ENCODE measurements around the gene PCSK6. TPM values are rescaled to one million over a fixed set of nuclear protein-coding genes. Genes with fewer than 3 reads are reported as not detected.

The PCSK6 gene
- total RNA-seq, 1 experiment from 2014 or later = 3.7 TPM

GRCh38 chr15:101490922-101491733, 1.6 kb upstream of the PCSK6 start:
- Histone ChIP-seq H3K36me3 (ENCODE audit: low read depth, low read length) (no peaks in the 10 kb centered on the region), H4K20me1 (ENCODE audit: low read length) (no peaks in the 10 kb centered on the region), H3K4me2 (ENCODE audit: low read length) (no peak overlapping the region), H3K9me2 (replicated peaks; ENCODE audit: low read length) (no peaks in the 10 kb centered on the region), H3K27ac (ENCODE audit: low read length) (no peak overlapping the region), H3F3A (ENCODE audit: low read length, unreplicated experiment) (no peaks in the 10 kb centered on the region), H3K9me3 (ENCODE audit: low read length) (no peaks in the 10 kb centered on the region), H3K27me3 (ENCODE audit: low read length) (peaks cover 22% of the 10 kb centered on the region), H2AFZ (ENCODE audit: low read length) (no peak overlapping the region), H3K4me1 (ENCODE audit: insufficient read depth, low read length) (no peaks in the 10 kb centered on the region), H3K4me3 (ENCODE audit: low read length) (no peak overlapping the region), H3K79me2 (ENCODE audit: low read length) (no peaks in the 10 kb centered on the region), H3K9ac (ENCODE audit: low read length) (no peak overlapping the region)
- no TSS peak for BruUV-seq (replicated peaks)
- ChIA-PET CTCF (no interaction called here), POLR2A (ENCODE audit: unreplicated experiment) (no interaction called here)
- intact Hi-C loops (cut with micrococcal nuclease) = no loop called here
- peak; percentile 12 for DNase-seq
- TF ChIP-seq CTCF (conservative IDR thresholded peaks at IDR 0.05; ENCODE audit: low read depth, low read length) (no peak), EZH2phosphoT487 (IDR thresholded peaks at IDR 0.05; ENCODE audit: borderline replicate concordance, low read length) (no peak), EZH2 (IDR thresholded peaks at IDR 0.05; ENCODE audit: low read length, unreplicated experiment) (no peak)
- ATAC-seq = no peak

- ATAC-seq = no peak
- no peaks in the 10 kb centered on the region for H3K4me1 ChIP-seq (ENCODE audit: insufficient read depth, low read length)
- H3K9me2 ChIP-seq (replicated peaks; ENCODE audit: low read length) = no peaks in the 10 kb centered on the region
- no peaks in the 10 kb centered on the region for H3K36me3 ChIP-seq (ENCODE audit: low read depth, low read length)
- H3K79me2 ChIP-seq (ENCODE audit: low read length) = no peaks in the 10 kb centered on the region
- ChIA-PET CTCF (no interaction called here), POLR2A (ENCODE audit: unreplicated experiment) (no interaction called here)
- no peak for DNase-seq
- no peaks in the 10 kb centered on the region for H4K20me1 ChIP-seq (ENCODE audit: low read length)
- H3K9me3 ChIP-seq (ENCODE audit: low read length) = no peaks in the 10 kb centered on the region
- H3K4me2 ChIP-seq (ENCODE audit: low read length) = no peak overlapping the region
- no peak overlapping the region for H3K4me3 ChIP-seq (ENCODE audit: low read length)
- H3K9ac ChIP-seq (ENCODE audit: low read length) = no peak overlapping the region
- H3K27me3 ChIP-seq (ENCODE audit: low read length) = peaks cover 24% of the 10 kb centered on the region
- H2AFZ ChIP-seq (ENCODE audit: low read length) = no peak overlapping the region
- no TSS peak for BruUV-seq (replicated peaks)
- no peaks in the 10 kb centered on the region for H3F3A ChIP-seq (ENCODE audit: low read length, unreplicated experiment)
- intact Hi-C loops (cut with micrococcal nuclease) = no loop called here
- H3K27ac ChIP-seq (ENCODE audit: low read length) = no peak overlapping the region
- TF ChIP-seq EZH2phosphoT487 (IDR thresholded peaks at IDR 0.05; ENCODE audit: borderline replicate concordance, low read length) (no peak), EZH2 (IDR thresholded peaks at IDR 0.05; ENCODE audit: low read length, unreplicated experiment) (no peak), CTCF (conservative IDR thresholded peaks at IDR 0.05; ENCODE audit: low read depth, low read length) (no peak)
These were observed 943 bp upstream of the PCSK6 start for GRCh38 chr15:101490408-101490891.

GRCh38 chr15:101489237-101489598, 289 bp downstream of the PCSK6 start:
- Histone ChIP-seq H3K9ac (ENCODE audit: low read length) (no peak overlapping the region), H3K79me2 (ENCODE audit: low read length) (no peaks in the 10 kb centered on the region), H3K4me3 (ENCODE audit: low read length) (no peak overlapping the region), H3K36me3 (ENCODE audit: low read depth, low read length) (no peaks in the 10 kb centered on the region), H3F3A (ENCODE audit: low read length, unreplicated experiment) (no peaks in the 10 kb centered on the region), H3K27ac (ENCODE audit: low read length) (no peak overlapping the region), H3K9me2 (replicated peaks; ENCODE audit: low read length) (no peaks in the 10 kb centered on the region), H2AFZ (ENCODE audit: low read length) (no peak overlapping the region), H4K20me1 (ENCODE audit: low read length) (no peaks in the 10 kb centered on the region), H3K4me1 (ENCODE audit: insufficient read depth, low read length) (no peaks in the 10 kb centered on the region), H3K4me2 (ENCODE audit: low read length) (no peak overlapping the region), H3K9me3 (ENCODE audit: low read length) (no peaks in the 10 kb centered on the region), H3K27me3 (ENCODE audit: low read length) (peaks cover 25% of the 10 kb centered on the region)
- intact Hi-C loops (cut with micrococcal nuclease) = no loop called here
- POLR2A ChIA-PET (ENCODE audit: unreplicated experiment) = no interaction called here
- BruUV-seq (replicated peaks) = no TSS peak
- CTCF ChIA-PET = no interaction called here
- DNase-seq = peak; percentile 16
- no peak for ATAC-seq
- TF ChIP-seq EZH2phosphoT487 (IDR thresholded peaks at IDR 0.05; ENCODE audit: borderline replicate concordance, low read length) (no peak), EZH2 (IDR thresholded peaks at IDR 0.05; ENCODE audit: low read length, unreplicated experiment) (no peak), CTCF (conservative IDR thresholded peaks at IDR 0.05; ENCODE audit: low read depth, low read length) (no peak)

Measured in PC-3 (cell line).